ENCODE results near the gene DYNLT2B.

DNA sequence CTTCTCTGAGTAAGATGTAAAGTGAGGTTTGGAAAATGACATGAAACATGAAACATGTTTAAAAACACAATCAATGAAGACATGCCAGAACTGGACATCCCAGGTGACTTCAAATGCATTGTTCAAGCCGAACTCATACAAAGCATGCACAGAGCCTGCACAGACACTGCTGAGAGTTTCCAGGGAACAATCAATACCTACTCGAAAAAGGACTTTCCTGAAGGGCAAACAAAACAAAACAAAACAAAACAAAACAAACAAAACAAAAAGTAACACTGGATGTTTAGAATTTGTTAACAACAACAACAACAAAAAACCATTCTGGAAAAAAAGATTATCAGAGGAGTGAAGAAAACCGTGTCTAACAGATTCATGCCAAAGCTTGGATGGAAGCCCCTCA, 30.7 kb upstream of the DYNLT2B start:
- TF ChIP-seq CTCF (conservative IDR thresholded peaks at IDR 0.05) = no peak
- no peak for TF ChIP-seq ZFX (IDR thresholded peaks at IDR 0.05)

Measured in C4-2B (cell line).